ENCODE measurements around the gene RAPGEF2. TPM values are rescaled to one million over a fixed set of nuclear protein-coding genes. Genes with fewer than 3 reads are reported as not detected.
"Not testable (repeated sequence)": the region's sequence is repeated elsewhere in the genome, so short reads cannot be mapped to it uniquely, and the experiment has no call there.

RAPGEF2 gene
- total RNA-seq, 1 experiment from 2014 or later, result 21.9 TPM

DNA sequence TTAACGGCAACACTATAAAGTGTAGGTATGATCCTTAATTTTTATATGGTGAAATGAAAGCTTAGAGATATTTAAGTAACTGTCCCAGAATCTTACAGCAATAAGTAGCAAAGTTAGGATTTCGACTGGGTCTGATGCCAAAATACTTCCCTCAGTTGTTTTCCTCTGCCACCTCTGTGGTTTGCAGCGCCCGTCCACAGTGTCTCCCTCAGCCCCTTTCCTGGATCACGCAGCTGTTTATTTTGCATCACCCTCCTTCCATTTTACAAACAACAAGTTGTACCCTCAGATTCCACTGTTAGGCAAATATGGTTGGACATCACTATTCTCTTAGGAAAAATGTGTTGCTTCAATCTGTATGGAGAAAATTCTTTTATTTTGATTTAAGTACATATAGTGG is 56.1 kb downstream of the RAPGEF2 start:
- DNase-seq (ENCODE audit: low read depth), result peak; percentile 32

DNA sequence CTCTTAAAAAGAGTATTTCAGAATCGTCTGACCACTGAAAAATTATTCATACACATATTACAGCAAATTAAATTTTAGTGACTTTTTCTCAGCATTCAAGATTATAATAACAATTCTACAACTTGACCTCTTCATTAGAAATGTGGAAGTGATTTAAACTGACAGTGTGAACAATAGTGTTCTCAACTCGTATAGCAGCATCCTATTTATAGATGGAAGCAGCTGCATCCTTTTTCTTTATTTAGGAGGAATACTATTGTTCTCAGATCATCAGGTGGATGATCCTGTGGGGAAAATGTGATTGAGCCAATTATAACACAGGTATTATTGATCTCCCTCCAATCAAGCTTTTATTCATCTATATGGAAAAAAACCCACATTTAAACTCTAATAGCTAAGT is 56.7 kb downstream of the RAPGEF2 start:
- DNase-seq (ENCODE audit: low read depth), result no peak

DNA sequence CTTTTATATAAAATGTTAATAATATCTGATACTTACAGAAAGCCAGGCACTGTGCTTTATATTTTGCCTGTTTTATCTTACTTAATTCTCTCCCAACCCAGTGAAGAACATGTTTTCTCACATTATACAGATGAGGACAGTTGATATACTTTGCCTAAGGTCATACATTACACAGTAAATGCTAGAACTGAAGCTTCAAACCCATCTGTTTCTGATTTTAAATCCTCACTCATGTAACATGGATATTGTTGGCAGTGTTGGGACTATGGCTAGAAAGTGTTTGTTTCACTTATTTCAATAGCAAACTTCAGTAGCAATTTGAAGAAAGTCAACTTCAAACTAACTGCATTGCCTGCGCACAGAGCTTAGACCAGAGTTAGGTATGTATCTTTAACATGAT is 57.4 kb downstream of the RAPGEF2 start:
- no peak for DNase-seq (ENCODE audit: low read depth)

DNA sequence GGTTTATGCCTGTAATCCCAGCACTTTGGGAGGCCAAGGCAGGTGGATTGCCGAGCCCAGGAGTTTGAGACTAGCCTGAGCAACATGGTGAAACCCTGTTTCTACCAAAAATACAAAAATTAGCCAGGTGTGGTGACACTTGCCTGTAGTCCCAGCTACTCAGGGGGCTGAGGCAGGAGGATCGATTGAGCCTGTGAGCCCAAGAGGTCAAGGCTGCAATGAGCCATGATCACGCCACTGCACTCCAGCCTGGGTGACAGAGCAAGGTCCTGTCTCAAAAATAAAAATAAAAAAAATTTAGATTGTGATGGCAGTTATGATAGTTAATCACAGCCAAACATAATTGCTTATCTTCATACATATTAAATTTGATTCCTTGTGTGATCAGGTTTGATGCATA is 58.6 kb downstream of the RAPGEF2 start:
- not testable (repeated sequence) for DNase-seq (ENCODE audit: low read depth)

DNA sequence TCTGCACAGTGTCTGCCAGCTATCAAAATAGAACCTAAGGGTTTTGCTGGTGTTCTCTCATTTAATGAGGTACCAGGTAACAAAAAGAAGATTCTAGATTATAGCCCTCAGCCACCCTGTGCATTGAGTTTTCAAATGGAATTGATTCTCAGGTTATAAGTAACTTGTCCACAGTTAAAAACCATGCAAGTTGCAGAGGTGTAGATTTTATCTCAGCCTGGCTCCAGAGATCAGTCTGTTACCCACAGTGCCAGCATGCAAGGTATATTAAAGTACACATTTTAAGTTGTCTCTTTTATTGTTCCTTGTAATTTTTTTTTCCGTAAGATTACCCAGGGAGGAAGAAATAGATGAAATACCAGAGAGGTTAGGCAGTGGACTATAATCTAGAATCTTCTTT is 59.7 kb downstream of the RAPGEF2 start:
- DNase-seq (ENCODE audit: low read depth), result no peak

DNA sequence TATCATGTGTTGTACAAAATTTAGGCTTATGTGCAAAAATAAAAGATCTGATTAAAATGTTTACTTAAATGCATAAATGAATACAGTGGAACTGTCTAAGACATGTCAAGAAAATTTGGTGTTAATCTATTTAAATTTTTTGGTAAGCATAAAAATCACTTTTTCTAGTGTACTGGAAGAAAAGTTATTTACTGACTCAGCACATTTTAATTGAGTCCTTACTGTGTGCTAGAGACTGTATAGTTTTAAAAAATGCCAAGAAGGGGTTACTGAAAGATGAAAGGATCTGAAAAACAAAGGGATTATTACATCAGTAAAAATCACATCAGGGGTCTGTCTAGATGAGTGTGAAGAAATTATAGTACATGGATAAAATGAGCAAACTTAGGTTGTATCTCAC is 60.6 kb downstream of the RAPGEF2 start:
- DNase-seq (ENCODE audit: low read depth), result no peak

DNA sequence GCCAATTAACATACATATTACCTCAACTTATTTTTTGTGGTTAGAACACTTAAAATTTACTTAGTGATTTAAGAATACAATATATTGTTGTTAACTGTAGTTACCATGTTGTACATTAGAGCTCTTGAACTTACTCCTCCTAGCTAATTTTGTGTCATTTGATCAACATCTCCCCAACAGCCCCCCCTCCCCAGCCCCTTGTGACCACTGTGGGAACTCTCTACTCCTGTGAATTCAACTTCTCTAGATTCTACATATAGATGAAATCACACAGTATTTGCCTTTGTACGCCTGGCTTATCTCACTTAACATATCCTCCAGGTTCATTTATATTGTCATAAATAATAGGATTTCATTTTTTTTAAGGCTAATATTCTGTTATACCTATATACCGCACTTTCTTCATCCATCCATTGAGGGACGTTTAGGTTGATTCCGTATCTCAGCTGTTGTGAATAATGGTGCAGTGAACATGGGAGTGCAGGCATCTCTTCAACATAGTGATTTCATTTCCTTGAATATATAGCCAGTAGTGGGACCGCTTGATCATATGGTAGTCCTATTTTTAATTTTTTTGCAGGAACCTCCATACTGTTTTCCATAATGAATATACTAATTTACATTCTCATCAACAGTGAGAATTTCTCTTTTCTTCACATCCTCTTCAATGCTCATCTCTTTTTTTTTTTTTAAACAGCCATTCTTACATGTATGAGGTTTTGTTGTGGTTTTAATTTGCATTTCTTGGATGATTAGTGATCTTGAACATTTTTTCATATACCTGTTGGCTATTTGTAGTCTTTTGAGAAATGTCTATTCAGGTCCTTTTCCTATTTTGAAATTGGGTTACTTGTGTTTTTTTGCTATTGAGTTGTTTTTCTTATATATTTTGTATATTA is 66.8 kb downstream of the RAPGEF2 start:
- DNase-seq (ENCODE audit: low read depth), result no peak

DNA sequence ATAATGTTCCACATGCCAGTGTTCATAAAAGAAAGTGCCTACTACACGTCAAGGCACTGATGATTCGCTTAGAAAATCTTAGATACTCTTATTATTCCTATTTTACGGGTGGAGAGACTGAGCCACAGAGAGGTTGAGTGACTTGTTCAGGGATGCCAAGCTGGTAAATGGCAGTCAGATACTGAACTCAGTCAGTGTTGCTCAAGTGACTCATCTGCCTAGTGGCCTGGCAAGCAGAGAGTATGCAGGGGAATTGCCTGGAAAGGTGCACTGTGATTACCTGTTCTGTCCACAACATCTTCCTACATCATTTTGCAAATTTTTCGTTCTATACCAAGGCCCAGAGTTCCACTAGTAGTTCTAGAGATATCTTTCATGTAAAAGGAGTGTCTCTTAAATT is 68.4 kb downstream of the RAPGEF2 start:
- DNase-seq (ENCODE audit: low read depth), result no peak

DNA sequence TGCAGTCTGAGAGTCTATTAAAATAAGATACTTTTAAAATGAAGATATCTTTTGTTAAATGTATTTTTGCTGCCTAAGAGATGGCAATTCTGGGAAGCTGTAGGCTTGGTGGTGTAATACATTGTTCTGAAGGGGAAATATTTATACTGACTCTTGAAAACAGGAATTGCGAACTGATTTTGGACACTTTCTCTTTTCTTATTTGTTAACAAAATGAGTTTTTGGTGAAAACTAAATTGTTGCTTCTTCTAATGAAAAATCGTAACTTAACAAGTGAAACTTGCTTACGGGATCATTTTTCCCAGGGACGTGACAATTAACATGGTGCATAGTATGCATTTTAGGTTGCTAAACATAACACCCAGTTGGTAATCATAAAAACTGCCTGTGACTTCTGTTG is 71.0 kb downstream of the RAPGEF2 start:
- no peak for DNase-seq (ENCODE audit: low read depth)

DNA sequence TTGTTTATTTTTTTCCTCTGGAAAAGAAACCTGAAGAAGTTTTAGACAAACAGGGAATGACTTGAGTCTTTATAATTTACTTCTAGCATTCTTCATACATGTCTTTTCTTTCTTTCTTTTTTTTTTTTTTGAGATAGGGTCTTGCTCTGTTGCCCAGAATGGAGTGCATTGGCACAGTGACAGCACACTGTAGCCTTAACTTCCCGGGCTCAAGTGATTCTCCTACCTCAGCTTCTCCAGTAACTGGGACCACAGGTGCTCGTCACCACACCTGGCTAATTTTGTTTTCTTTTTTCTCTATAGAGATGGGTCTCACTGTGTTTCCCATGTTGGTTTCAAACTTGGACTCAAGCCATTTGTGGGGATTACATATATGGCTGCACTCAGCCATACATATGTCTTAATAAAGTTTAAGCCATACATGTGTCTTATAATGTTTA is 71.8 kb downstream of the RAPGEF2 start:
- no peak for DNase-seq (ENCODE audit: low read depth)

DNA sequence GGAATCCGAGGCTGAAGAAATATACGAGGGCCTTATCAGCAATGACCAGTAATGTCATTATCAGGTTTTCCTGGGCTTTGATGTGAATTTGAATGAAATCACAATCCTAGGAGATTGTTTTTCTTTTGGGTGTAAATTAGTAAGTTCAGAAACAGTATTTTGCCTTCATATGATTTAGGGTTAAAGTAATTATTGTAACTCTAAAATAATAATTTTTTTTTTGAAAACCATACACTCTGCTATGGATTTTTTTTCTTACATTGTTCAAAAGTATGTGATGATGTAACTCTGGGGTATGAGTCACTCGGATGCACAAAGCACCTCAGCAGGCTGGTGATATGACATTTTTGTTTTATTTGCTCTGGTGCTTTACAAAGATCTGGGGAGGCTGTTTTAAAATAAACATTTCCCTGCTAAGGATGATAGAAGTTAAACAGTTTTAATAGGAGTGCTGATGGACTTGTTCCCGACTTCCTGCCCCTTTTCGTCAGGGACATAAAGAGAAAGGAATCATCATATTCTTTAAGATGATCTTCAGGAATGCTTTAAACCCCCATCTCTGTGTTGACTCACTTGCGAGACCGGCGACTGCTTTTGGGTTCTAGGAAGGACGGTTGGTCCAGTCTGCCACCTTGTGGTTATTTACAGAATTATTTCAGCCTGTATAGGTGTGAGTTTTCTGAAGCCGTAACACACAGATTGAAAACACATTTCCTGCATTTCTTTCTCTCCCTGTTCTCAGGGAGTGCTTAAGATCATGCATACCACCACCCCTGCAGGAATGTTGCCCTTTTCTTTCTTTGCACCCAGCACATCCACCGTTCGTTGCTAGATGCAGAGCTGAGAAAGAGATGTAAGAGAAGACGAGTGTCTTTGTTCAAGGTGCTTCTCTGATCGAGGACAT is 72.5 kb downstream of the RAPGEF2 start:
- DNase-seq (ENCODE audit: low read depth), result peak; percentile 83

DNA sequence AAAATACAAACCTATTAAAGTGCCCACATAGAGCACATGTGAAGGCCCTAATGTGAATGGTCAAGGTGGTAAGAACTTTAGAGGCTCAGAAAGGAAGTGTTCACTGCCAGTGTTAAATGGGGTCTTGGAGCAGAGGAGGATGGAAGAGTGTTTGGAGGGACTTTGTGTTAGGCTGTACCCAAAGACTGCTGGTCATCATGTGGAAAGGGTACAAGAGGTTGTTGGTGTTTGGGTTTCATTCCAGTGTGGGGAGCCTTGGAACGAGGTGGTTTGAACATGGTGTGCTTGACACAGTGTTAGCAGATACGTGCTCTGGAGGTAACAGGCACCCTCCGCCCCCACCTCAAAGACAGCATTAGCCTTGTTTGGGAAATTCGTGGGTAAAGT is 73.1 kb downstream of the RAPGEF2 start:
- DNase-seq (ENCODE audit: low read depth), result no peak

DNA sequence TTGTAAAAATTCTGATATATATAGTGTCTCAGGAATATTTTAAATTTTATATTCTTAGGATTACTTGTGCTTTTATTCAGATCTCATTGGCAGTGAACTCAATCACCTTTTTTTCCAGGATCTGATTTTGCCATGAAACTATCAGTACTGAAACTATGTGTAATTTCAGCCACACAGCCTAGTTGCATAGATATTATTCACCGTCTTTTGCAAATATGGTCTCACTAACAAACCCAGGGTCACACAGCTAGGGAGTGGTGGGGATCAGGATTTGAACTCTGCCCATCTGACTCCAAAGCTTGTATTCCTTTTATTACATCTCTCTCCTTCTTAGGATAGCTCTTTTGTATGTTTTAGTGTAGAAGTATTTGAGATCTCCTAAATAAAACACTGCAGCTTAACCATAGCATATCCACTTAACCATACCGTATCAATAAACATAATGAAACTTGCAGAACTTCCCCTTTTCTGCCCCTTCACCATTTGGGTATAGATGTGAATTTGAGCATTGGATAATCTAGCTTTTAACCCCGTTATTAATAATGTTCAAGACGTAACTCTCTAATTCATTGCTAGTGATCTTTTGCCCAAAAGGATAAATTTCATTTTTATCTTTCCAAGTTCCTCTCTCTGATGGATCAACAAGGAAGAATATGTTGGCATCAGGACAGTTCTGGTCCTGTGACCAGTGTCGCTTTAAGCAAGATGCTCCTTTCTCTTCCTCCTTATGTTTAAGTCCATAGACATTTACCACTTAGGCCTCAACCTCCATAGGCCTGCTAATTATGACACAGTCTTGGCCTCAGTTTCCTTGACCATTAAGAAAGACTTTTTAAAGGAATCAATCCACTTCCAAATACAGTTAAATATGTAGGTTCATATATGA is 74.6 kb downstream of the RAPGEF2 start:
- DNase-seq (ENCODE audit: low read depth), result no peak

DNA sequence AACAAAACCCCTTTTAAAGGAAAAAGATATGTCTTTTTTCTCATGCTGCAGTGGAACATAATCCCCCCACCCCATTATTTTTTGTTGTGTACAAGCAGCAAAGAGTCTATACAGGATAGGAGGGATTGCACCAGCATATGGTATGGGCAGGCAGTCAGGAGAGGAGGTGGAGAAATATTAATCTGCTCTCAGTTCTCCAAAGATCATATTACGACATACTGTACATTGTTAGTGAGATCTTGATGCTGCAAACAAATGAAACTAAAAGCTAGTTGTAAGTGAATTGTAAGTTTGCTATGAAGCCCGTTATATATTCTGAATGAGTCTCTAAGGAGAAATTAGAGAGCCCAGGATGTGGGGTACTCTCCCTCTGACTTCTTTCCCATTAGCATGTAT is 75.3 kb downstream of the RAPGEF2 start:
- no peak for DNase-seq (ENCODE audit: low read depth)

DNA sequence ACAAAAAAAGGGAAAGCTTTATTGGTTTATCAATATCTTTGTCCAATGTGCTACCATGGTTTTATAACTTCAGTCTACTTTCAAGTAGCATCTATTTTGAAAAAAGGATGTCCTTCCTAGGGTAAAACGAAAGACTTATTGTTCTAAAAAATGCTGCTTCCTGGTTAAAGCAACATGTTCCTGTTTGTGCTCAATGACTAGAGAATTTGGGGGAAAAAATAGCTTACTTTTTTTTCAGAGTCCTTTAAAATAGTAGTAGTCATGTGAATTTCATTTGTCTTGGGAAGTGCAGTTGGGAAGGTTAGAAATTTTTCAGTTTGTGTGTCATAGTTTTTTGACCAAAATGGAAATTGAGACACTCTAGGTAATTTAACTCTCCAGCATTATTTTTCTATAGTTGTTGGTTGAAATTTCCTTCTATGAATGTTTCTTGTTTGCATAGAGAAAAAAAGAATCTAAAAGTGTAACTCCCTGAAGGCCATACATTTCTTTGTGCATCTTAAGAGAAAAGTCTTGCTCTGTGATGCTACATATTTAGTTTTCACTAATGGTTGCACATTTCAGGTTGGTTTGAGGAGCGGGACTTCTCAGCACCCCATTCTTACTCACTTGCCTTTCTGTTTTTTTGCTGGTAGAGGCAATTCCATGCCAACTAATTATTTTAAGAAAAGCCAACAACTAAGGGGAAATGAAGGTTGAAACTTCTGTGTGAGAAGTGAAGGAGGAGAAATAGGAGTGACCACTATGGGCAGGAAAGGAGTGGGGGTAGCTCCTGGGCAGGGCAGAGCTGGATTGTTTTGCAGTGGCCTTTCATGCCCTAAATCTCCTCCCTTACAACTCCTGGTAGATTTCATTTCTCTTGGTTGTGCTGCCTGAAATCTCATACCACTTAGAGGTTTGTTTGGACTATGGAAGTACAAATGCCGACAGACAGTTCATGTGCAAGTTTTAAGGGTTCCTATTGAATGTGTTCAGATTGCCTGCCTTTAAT is 76.4 kb downstream of the RAPGEF2 start:
- DNase-seq (ENCODE audit: low read depth), result peak; percentile 36

DNA sequence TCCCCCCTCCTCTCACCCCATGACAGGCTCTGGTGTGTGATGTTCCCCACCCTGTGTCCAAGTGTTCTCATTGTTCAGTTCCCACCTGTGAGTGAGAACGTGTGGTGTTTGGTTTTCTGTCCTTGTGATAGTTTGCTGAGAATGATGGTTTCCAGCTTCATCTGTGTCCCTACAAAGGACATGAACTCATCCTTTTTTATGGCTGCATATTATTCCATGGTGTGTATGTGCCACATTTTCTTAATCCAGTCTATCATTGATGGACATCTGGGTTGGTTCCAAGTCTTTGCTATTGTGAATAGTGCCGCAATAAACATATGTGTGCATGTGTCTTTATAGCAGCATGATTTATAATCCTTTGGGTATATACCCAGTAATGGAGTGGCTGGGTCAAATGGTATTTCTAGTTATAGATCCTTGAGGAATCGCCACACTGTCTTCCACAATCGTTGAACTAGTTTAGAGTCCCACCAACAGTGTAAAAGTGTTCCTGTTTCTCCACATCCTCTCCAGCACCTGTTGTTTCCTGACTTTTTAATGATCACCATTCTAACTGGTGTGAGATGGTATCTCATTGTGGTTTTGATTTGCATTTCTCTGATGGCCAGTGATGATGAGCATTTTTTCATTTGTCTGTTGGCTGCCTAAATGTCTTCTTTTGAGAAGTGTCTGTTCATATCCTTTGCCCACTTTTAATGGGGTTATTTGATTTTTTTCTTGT is 81.2 kb downstream of the RAPGEF2 start:
- not testable (repeated sequence) for DNase-seq (ENCODE audit: low read depth)

DNA sequence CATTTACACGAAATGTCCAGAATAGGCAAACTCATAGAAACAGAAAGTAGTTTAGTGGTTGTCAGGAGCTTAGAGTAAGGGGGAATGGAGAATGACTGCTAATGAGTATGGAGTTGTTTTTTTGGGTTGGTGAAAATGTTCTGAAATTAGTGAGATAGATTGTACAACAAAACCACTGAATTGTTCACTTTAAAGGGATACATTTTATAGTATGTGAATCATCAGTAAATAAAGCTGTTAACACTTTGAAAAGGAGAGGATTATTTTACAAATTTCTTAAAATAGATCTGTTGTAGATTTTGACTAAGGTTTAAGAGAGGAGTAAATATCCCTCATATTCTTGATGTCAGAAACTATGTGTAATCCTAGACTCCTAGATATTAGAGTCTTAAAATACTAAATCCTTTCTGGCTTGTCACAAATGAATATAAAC is 82.7 kb downstream of the RAPGEF2 start:
- DNase-seq (ENCODE audit: low read depth), result peak; percentile 24

DNA sequence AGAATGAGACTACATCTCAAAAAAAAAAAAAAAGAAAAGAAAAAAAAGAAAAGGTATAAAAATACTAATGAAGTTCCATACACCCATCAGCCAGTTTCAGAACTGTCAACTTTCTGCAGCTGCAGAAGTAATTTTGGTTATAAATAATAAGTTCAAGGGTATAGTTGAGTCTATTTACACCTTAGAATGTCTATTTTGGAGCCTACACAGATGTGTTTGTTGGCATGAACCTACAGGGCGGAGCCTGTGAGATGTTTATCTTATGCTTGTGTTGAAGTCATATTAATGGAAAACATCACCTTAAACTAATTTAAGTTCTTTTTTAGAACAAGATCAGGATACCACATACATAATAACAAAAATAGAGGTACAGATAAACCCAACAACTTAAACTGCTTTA is 85.8 kb downstream of the RAPGEF2 start:
- no peak for DNase-seq (ENCODE audit: low read depth)

DNA sequence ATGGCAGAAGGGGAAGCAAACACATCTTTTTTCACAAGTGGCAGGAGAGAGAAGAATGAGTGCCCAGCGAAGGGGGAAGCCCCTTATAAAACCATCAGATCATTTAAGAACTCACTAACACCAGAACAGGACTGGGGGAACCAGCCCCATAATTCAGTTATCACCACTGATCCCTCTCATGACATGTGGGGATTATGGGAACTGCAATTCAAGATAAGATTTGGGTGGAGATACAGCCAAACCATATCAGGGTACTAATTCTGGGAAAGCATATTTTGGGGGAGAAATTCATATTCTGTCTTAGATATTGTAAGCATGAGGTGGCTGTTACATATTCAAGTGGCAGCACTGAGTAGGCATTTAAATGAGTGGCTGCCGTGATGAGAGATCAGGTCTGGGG is 87.8 kb downstream of the RAPGEF2 start:
- DNase-seq (ENCODE audit: low read depth), result no peak

DNA sequence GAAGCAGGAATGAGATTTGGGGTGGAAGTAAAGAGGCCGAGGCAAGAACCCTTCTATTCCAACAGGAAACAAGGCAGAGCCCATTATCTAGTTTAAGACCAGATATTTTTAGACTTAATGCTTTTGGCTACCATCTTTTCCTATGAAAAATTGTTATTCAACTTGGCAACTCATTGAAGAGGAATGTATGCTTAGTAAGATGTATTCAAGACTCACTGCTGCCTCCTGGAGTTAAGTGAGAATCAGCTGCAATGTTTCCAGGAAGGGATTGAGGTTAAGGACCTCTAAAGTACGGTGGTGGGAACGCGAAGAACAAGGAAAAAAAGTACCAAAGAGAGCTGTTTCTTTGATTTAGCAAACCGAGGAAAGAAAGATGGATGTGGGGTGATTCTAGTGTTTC is 89.1 kb downstream of the RAPGEF2 start:
- peak; percentile 83 for DNase-seq (ENCODE audit: low read depth)

Measured in LHCN-M2 (cell line).